Measurements from ENCODE around the gene EIF6. TPM values are rescaled to one million over a fixed set of nuclear protein-coding genes. Genes with fewer than 3 reads are reported as not detected.

Gene EIF6
- total and polyA plus RNA-seq, 3 donors from 2014 or later: 84.3 to 142 (median 90.6) TPM

- TF ChIP-seq POLR2A (IDR thresholded peaks at IDR 0.05) (no peak), CTCF (IDR thresholded peaks at IDR 0.05) (no peak)
- intact Hi-C loops (cut with DNase I; ENCODE audit: low total_unique reads): no loop called here
- H3K4me3 ChIP-seq: no peak overlapping the region
- DNase-seq: no peak
- no peaks in the 10 kb centered on the region for H3K9me3 ChIP-seq
- no peaks in the 10 kb centered on the region for H3K36me3 ChIP-seq (ENCODE audit: low read depth, missing control alignments)
- H3K27ac ChIP-seq: no peak overlapping the region
- H3K4me1 ChIP-seq: no peaks in the 10 kb centered on the region
- no peaks in the 10 kb centered on the region for H3K27me3 ChIP-seq
- 67 to 70% methylated on average over 7 of the region's 7 CpGs for WGBS, 2 donors
Observed at GRCh38 chr20:35290186-35290886, 5.8 kb upstream of the EIF6 start.

DNA sequence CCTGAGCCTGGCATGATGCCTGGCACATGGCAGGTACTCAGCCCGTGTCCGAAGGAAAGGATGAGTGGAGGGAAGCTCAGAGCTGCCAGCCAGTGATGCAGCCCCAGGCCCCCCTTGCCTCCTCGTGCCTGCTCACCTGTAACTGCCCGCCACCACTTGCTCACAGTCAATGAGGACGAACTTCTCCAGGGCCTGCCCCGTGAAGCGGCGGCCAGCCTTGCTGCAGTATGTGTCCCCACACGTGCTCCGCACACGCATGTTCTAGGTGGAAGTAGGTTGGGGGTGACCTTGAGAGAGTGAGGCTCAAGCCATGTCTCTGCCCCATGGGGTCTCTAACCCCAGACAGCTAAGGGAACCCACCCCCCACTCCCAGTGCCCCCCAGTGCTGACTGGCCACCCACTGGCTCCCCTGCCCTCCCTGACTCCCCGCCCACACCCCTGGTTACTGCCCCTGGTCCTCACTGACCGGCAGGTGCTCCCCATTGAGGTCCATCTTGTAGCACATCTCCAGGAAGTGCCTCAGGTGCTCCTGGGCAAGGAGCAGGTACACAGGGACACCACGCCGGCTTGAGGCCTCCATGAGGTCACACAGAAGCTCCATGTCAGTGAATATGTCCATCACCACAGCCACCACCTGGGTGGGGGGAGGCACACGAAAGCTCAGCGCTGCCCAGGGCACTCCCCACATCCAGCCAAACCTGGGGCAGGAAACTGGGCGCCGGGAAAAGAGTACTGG lies 3.9 kb upstream of the EIF6 start:
- 88 to 89% methylated on average over 9 to 19 of the region's 19 CpGs for WGBS, 2 donors
- Histone ChIP-seq H3K4me3 (no peak overlapping the region), H3K27ac (no peak overlapping the region), H3K9me3 (no peaks in the 10 kb centered on the region), H3K36me3 (ENCODE audit: low read depth, missing control alignments) (no peaks in the 10 kb centered on the region), H3K4me1 (peaks cover 4% of the 10 kb centered on the region), H3K27me3 (no peaks in the 10 kb centered on the region)
- no peak for TF ChIP-seq POLR2A (IDR thresholded peaks at IDR 0.05)
- TF ChIP-seq CTCF (IDR thresholded peaks at IDR 0.05): no peak
- intact Hi-C loops (cut with DNase I; ENCODE audit: low total_unique reads): no loop called here
- no peak for DNase-seq

DNA sequence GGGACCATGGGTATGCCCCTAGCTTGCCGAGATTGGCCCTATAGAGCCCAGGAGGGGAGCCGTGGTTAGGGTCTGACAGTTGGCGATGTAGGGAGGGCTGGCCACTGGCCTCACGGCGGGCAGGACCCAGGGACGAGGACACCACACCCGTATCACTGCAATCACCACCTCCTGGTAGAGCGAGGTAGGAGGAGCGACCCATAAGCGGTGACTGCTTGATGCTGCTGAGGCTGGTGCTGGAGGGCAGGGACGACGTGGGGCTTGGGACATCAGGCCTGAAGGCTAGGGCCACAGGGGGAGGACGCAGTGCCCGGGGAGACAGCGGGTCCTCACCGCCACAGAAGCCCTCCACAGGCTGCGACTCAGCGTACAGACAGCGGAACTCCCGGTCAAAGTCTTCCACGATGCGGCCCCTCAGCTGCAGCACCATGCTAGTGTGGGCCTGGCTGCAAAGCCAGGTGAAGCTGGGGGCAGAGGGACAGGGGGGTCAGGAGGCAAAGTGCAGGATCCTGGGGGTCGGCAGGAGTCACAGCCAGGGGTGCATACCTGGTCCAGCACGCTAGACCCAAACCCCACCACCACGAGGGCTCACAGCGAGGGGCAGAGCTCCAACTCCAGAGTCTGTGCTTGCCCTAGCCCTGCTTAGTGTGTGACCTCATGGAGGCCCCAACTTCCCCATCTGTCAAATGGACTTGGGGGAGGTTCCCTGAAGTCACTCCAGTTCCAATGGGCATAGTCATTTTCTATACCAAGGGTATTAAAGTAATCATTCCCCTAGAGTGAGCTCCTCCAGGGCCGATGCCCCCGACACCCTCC lies 3.1 kb upstream of the EIF6 start:
- WGBS, 2 donors: 85 to 91% methylated on average over 22 to 27 of the region's 28 CpGs
- Histone ChIP-seq H3K4me3 (no peak overlapping the region), H3K9me3 (no peaks in the 10 kb centered on the region), H3K4me1 (peaks cover 7% of the 10 kb centered on the region), H3K27me3 (no peaks in the 10 kb centered on the region), H3K36me3 (ENCODE audit: low read depth, missing control alignments) (no peaks in the 10 kb centered on the region), H3K27ac (no peak overlapping the region)
- TF ChIP-seq CTCF (IDR thresholded peaks at IDR 0.05) (no peak), POLR2A (IDR thresholded peaks at IDR 0.05) (no peak)
- intact Hi-C loops (cut with DNase I; ENCODE audit: low total_unique reads): no loop called here
- DNase-seq: no peak

- Histone ChIP-seq H3K36me3 (ENCODE audit: low read depth, missing control alignments) (no peaks in the 10 kb centered on the region), H3K27ac (no peak overlapping the region), H3K4me3 (no peak overlapping the region), H3K4me1 (peaks cover 7% of the 10 kb centered on the region), H3K9me3 (no peaks in the 10 kb centered on the region), H3K27me3 (no peaks in the 10 kb centered on the region)
- WGBS, 2 donors: 87 to 88% methylated on average over 12 to 14 of the region's 17 CpGs
- TF ChIP-seq POLR2A (IDR thresholded peaks at IDR 0.05) (no peak), CTCF (IDR thresholded peaks at IDR 0.05) (no peak)
- intact Hi-C loops (cut with DNase I; ENCODE audit: low total_unique reads): no loop called here
- DNase-seq: no peak
Observed at GRCh38 chr20:35286899-35287508, 2.4 kb upstream of the EIF6 start.
